Measurements from ENCODE around the gene C10orf71. TPM values are rescaled to one million over a fixed set of nuclear protein-coding genes. Genes with fewer than 3 reads are reported as not detected.

The C10orf71 gene
- total and polyA plus RNA-seq, 2 of the 8 experiments (the other 6 are each of a cell fraction or from before 2014, with no cell fraction given): not detected

- no peaks in the 10 kb centered on the region for H3K79me1 ChIP-seq (ENCODE audit: low read depth, low read length)
- H3K4me3 ChIP-seq (ENCODE audit: extremely low read depth in 1 of 4, insufficient read depth in 2 of 4, low read depth in 3 of 4, low read length in 4 of 4): no peak overlapping the region
- H2BK5ac ChIP-seq (ENCODE audit: low read depth, low read length): no peak overlapping the region
- H3K23me2 ChIP-seq (ENCODE audit: low read depth, low read length): no peaks in the 10 kb centered on the region
- H3K9me3 ChIP-seq (ENCODE audit: insufficient read depth in 2 of 2, low read depth in 1 of 2, low read length in 1 of 2): no peaks in the 10 kb centered on the region
- no peaks in the 10 kb centered on the region for H3K36me3 ChIP-seq (ENCODE audit: control insufficient read depth in 2 of 4, insufficient read depth in 4 of 4, low read length in 3 of 4)
- no peak overlapping the region for H2BK120ac ChIP-seq (replicated peaks; ENCODE audit: low read depth, low read length)
- no peak overlapping the region for H4K91ac ChIP-seq (replicated peaks; ENCODE audit: insufficient read length, low read length)
- H2BK20ac ChIP-seq (ENCODE audit: low read length): no peak overlapping the region
- no peaks in the 10 kb centered on the region for H4K20me1 ChIP-seq (replicated peaks in 1 of 2; ENCODE audit: control insufficient read depth in 1 of 2, insufficient read depth in 2 of 2, low read length in 2 of 2)
- H3K4me2 ChIP-seq (ENCODE audit: insufficient read depth in 1 of 2, low read depth in 2 of 2, low read length in 2 of 2): no peak overlapping the region
- no peak overlapping the region for H4K8ac ChIP-seq (ENCODE audit: extremely low read depth, insufficient read depth, low read length)
- no peak overlapping the region for H3K27ac ChIP-seq (ENCODE audit: low read depth, low read length)
- H3K23ac ChIP-seq (ENCODE audit: insufficient read length): no peak overlapping the region
- H3K56ac ChIP-seq (replicated peaks; ENCODE audit: insufficient read length, low read depth, low read length): no peak overlapping the region
- no peak overlapping the region for H2AK5ac ChIP-seq (ENCODE audit: low read depth, low read length)
- ChIA-PET POLR2A (ENCODE audit: partially characterized antibody) (no interaction called here), CTCF (ENCODE audit: partially characterized antibody) (interaction anchor here (0.9 to 1.0 kb wide), 2 partner anchors 38 to 149 kb away, joined by 3 read pairs; no protein-coding TSS in a partner anchor)
- H3K14ac ChIP-seq (ENCODE audit: insufficient read length): no peak overlapping the region
- no peak overlapping the region for H3K18ac ChIP-seq (ENCODE audit: extremely low read depth, low read length)
- H2BK15ac ChIP-seq (ENCODE audit: low read length): no peak overlapping the region
- no peaks in the 10 kb centered on the region for H3K79me2 ChIP-seq (ENCODE audit: control insufficient read depth in 1 of 2, insufficient read depth in 2 of 2, low read length in 2 of 2)
- peaks cover 0 to 10% (median 7%) of the 10 kb centered on the region in 4 experiments; a peak in 5 of 7 replicates for H3K4me1 ChIP-seq (replicated peaks in 1 of 4; ENCODE audit: control insufficient read depth in 3 of 4, insufficient read depth in 4 of 4, low read length in 3 of 4)
- DNase-seq (ENCODE audit: low read depth in 1 of 2, low spot score in 2 of 2) (no peak), FAIRE-seq (no peak)
- no peak overlapping the region for H3K9ac ChIP-seq (replicated peaks in 1 of 4; ENCODE audit: extremely low read depth in 1 of 4, low read depth in 3 of 4, low read length in 3 of 4)
- H4K5ac ChIP-seq (ENCODE audit: insufficient read length, low read depth, low read length): no peak overlapping the region
- H3K27me3 ChIP-seq (replicated peaks in 1 of 4; ENCODE audit: control insufficient read depth in 3 of 4, extremely low read depth in 1 of 4, insufficient read depth in 3 of 4, low read length in 3 of 4): no peaks in the 10 kb centered on the region; a peak in 1 of 7 replicates
- no peak overlapping the region for H2AFZ ChIP-seq (ENCODE audit: low read length)
- no peak for TF ChIP-seq SP1 (IDR thresholded peaks at IDR 0.05; ENCODE audit: low read depth, low read length)
- no peak for TF ChIP-seq SP4 (IDR thresholded peaks at IDR 0.05; ENCODE audit: low read length)
- TF ChIP-seq RFX5 (IDR thresholded peaks at IDR 0.05; ENCODE audit: borderline replicate concordance, low read depth, low read length): no peak
- no peak overlapping the region for H2BK12ac ChIP-seq (ENCODE audit: low read depth, low read length)
- no peak overlapping the region for H3K4ac ChIP-seq (replicated peaks; ENCODE audit: insufficient read length, low read depth, low read length)
- WGBS, 2 experiments (ENCODE audit: extremely low coverage in 1 of 2, insufficient coverage in 1 of 2, insufficient read length in 1 of 2, insufficient replicate concordance in 2 of 2, low coverage in 1 of 2, low lambda C conversion rate in 2 of 2, missing lambda C conversion rate in 1 of 2): 90% methylated on average over 5 of the region's 5 CpGs; no CpG with 5 or more reads in 1 of the 2 experiments
Measured at GRCh38 chr10:49364051-49364450, 65.1 kb downstream of the C10orf71 start.
